ENCODE measurements around the gene BLNK. TPM values are rescaled to one million over a fixed set of nuclear protein-coding genes. Genes with fewer than 3 reads are reported as not detected.

BLNK gene
- total and polyA plus RNA-seq, 2 experiments from 2014 or later, result 0.32 TPM; not detected in 1

DNA sequence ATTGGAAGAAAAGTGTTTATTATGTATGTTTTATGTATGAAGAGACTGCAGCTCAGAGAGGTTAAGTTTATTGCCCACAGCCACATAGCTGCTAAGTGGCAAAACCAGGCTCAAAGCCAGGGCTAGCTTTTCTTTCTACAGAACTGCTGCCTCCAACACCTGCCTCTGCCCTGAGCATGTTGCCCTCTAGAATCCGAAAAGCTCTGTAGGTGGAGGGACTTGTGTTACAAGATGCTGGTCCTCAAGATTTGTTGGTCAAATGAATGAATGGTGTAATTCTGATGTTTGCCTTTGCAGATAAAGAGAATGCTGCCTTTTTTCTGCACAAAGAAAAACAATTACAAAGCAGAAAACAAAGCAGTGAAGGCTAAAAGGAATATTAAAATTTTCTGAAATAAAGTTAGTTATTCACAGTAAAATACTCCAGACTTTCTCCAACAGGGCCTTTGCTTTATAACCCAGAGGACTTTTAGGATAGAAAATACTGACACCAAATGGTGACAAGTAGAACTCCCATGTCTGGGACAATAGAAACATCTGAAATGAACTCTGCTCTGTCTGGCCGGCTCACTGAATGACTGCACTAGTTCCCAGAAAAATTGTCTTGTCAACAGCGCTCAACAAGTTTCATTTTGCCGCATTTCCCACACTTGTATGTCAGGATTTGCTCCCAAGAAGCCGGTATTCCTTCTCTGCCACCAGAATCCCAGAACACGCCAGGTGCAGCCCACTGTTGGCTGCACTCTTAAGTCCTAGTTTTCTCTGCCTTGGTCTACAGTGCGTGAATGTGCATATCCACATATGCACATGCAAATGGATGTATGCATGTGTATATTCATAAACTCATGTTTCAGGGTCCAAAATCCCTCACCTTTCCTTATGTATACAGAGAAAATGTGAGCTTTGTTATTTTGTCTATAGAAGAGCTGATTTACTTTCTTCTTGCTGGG, 21.9 kb upstream of the BLNK start:
- H3K4me3 ChIP-seq, result no peak overlapping the region
- no peaks in the 10 kb centered on the region for H3K36me3 ChIP-seq
- H3K27ac ChIP-seq, result no peak overlapping the region
- peaks cover 25% of the 10 kb centered on the region for H3K4me1 ChIP-seq (ENCODE audit: low read depth)
- DNase-seq (ENCODE audit: low read depth in 1 of 2, low spot score in 1 of 2), result peak; percentile 59
- TF ChIP-seq, protein P1, sequence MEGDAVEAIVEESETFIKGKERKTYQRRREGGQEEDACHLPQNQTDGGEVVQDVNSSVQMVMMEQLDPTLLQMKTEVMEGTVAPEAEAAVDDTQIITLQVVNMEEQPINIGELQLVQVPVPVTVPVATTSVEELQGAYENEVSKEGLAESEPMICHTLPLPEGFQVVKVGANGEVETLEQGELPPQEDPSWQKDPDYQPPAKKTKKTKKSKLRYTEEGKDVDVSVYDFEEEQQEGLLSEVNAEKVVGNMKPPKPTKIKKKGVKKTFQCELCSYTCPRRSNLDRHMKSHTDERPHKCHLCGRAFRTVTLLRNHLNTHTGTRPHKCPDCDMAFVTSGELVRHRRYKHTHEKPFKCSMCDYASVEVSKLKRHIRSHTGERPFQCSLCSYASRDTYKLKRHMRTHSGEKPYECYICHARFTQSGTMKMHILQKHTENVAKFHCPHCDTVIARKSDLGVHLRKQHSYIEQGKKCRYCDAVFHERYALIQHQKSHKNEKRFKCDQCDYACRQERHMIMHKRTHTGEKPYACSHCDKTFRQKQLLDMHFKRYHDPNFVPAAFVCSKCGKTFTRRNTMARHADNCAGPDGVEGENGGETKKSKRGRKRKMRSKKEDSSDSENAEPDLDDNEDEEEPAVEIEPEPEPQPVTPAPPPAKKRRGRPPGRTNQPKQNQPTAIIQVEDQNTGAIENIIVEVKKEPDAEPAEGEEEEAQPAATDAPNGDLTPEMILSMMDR (IDR thresholded peaks at IDR 0.05; ENCODE audit: low read depth, low read length), result peak; percentile 45
- no peaks in the 10 kb centered on the region for H3K9me3 ChIP-seq (ENCODE audit: low read depth)
- H3K27me3 ChIP-seq, result no peaks in the 10 kb centered on the region

DNA sequence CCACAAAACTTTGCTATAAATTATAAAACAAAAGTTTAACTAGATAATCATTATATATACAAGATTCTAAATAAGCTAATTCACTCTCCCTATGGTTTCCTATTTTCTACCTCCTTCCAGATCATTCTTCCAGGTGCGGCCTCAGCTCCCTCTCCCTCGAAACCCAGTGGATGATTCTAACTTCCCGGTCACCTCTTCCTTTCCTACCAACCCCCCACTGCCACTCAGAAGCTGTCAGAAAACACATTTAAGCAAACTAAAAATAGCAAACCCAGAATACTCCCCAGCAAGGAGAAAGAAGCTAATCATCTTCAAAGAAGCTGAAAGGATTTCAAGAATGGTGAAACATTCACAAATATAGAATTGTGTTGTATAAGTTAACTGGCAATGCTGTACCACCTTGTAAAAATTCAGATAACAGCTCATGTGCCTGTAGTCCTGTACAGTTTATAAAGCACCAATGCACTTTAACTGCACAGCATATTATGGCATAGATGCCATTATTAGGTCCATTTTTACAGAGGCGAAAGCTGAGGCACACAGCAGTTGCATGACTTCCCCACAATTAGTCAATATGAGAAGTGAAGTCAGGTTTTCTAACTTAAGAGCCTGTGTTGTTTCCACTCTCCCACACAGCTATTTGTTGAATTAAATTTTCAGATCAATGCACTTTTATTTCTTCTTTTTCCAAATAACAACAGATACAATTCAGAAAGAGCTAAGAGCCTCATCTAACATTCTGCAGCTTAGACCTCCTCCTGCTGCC, 19.2 kb upstream of the BLNK start:
- TF ChIP-seq, protein P1 (IDR thresholded peaks at IDR 0.05; ENCODE audit: low read depth, low read length), result no peak
- no peaks in the 10 kb centered on the region for H3K27me3 ChIP-seq
- DNase-seq (ENCODE audit: low read depth in 1 of 2, low spot score in 1 of 2), result no peak
- peak overlapping the region; percentile 80 for H3K27ac ChIP-seq
- no peaks in the 10 kb centered on the region for H3K9me3 ChIP-seq (ENCODE audit: low read depth)
- no peaks in the 10 kb centered on the region for H3K36me3 ChIP-seq
- no peak overlapping the region for H3K4me3 ChIP-seq
- H3K4me1 ChIP-seq (ENCODE audit: low read depth), result peaks cover 33% of the 10 kb centered on the region

DNA sequence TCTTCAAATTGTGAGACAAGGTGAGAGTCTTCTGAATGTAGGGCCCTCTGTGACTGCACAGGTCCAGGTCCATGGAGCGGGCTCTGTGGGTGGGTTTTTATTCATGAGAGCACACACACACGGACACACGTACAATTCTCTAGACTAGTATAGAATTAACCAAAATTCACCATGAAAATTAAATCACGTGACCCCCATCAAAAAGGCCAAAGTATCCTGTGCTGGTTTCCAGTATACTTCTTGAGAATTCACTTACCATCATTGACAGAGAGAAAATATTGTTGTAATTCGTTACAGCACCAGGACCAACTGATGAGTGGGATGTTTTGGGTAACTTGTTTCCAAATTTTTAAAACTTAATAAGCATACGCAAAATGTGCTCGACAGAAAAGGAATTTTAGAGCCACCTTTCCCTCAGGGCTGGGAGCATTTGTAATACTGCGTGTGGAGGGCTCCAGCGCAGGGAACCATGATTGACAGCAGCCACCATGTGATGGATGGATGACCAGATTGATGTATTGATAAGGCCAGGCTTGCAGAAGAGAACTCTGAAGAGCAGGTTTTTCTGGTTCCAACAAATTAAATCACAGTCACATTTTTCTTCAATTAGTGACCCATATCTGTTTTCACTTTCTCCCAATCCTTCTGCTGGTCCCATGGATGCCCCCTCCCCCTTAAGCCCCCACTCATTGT, 18.0 kb upstream of the BLNK start:
- TF ChIP-seq, protein P1 (IDR thresholded peaks at IDR 0.05; ENCODE audit: low read depth, low read length), result no peak
- no peak for DNase-seq (ENCODE audit: low read depth in 1 of 2, low spot score in 1 of 2)
- H3K4me3 ChIP-seq, result no peak overlapping the region
- H3K27ac ChIP-seq, result no peak overlapping the region
- no peaks in the 10 kb centered on the region for H3K27me3 ChIP-seq
- H3K36me3 ChIP-seq, result no peaks in the 10 kb centered on the region
- H3K9me3 ChIP-seq (ENCODE audit: low read depth), result no peaks in the 10 kb centered on the region
- peaks cover 33% of the 10 kb centered on the region for H3K4me1 ChIP-seq (ENCODE audit: low read depth)

DNA sequence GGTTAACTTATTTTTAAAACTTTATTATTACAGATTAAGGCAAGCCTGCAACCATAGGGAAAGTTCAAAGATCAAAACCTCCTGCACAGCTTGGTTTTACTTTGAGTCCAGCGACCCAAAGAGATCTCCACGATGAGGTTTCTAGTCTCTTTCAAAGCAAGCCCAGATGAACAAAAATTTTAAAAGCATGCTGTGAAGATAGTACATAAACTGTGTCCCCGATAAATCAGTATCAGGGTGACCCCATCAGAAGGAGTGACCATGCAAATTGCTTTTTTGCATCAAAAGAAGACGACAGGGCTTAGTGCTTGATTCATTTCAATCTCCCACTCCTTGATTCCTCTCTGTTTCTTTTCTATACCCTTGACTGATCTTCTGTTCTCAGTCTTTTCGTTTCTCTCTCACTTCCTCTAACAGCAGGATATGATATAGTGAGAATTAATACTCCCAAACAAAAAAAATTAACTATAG, 16.8 kb upstream of the BLNK start:
- H3K4me3 ChIP-seq, result no peak overlapping the region
- no peaks in the 10 kb centered on the region for H3K9me3 ChIP-seq (ENCODE audit: low read depth)
- H3K27ac ChIP-seq, result no peak overlapping the region
- no peaks in the 10 kb centered on the region for H3K36me3 ChIP-seq
- peaks cover 33% of the 10 kb centered on the region for H3K4me1 ChIP-seq (ENCODE audit: low read depth)
- no peak for DNase-seq (ENCODE audit: low read depth in 1 of 2, low spot score in 1 of 2)
- no peaks in the 10 kb centered on the region for H3K27me3 ChIP-seq
- TF ChIP-seq, protein P1 (IDR thresholded peaks at IDR 0.05; ENCODE audit: low read depth, low read length), result no peak

All from cardiac muscle cell (in vitro differentiated cells and primary cell).